Epithelial cell of esophagus (primary cell): ENCODE measurements around the gene ABCB10.

Experiments
- DNase-seq: peaks from one replicate; pipeline ENCODE4 v3.0.0; 2010; ENCODE audit warnings: low read depth
- H3K4me3 ChIP-seq: 2 replicates; pipeline ENCODE4 v1.5.1; 2011; ENCODE audit warnings: mild to moderate bottlenecking, low read length, control low read depth
- TF ChIP-seq, protein P1 (sequence below): IDR thresholded peaks from 2 replicates; pipeline ENCODE4 v1.5.1; 2011; ENCODE audit warnings: low read depth, mild to moderate bottlenecking, low read length, control low read depth, inconsistent platforms; ENCODE audit not compliant: insufficient read depth; ENCODE audit errors: missing control alignments

The ABCB10 gene

DNA sequence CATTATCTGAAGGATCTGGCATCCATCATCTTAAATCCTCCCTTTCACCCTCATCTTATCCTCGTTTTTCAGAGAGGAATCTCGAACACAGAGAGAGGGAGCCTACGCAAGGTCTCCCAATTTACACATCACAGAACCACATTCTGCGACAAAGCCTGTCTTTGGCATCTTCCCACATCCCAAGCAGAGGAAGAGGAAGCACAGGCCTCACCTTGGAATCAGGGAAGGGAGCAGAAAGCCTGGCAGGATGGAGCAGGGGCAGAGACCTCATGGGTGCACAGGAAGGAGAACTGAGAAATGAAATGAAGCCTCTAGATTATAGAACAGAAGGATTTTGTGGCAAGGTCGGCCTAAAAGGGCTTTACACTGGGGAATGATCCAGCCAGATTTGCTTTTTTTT is 5.8 kb downstream of the ABCB10 start:
- H3K4me3 ChIP-seq = no peak overlapping the region
- TF ChIP-seq, protein P1, sequence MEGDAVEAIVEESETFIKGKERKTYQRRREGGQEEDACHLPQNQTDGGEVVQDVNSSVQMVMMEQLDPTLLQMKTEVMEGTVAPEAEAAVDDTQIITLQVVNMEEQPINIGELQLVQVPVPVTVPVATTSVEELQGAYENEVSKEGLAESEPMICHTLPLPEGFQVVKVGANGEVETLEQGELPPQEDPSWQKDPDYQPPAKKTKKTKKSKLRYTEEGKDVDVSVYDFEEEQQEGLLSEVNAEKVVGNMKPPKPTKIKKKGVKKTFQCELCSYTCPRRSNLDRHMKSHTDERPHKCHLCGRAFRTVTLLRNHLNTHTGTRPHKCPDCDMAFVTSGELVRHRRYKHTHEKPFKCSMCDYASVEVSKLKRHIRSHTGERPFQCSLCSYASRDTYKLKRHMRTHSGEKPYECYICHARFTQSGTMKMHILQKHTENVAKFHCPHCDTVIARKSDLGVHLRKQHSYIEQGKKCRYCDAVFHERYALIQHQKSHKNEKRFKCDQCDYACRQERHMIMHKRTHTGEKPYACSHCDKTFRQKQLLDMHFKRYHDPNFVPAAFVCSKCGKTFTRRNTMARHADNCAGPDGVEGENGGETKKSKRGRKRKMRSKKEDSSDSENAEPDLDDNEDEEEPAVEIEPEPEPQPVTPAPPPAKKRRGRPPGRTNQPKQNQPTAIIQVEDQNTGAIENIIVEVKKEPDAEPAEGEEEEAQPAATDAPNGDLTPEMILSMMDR = no peak
- DNase-seq = no peak

DNA sequence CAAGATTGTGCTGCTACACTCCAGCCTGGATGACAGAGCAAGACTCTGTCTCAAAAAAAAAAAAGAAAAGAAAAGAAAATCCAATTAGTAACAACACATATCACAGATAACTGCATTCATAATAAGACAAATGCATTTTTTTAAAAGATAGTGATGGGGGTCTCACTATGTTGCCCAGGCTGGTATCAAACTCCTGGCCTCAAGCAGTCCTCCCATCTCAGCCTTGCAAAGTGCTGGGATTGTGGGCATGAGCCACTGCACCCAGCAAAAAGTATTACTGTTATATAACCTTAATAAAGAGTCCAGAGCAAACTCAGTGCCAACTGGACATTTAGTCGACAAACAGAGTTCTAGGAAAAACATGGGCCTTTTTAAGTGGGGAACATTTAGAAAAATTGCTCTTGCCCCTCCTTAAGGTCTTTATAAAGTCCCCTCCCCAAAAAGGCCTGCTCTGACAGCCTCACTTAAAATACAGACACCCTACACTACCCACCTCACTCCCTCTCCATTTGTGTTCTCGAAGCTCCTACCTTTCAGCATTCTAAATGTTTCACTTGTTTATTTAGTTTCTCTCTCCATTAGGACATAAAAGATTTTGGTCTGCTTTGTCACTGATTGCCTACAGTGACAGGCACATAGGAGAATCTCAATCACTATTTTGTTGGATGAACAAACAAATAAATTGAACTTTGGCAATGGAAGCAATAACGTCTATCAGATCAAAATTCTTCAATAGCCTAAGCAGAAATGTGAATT is 7.5 kb downstream of the ABCB10 start:
- DNase-seq = no peak
- no peak overlapping the region for H3K4me3 ChIP-seq
- TF ChIP-seq, protein P1 = no peak

GRCh38 chr1:229547542-229547941 is 11.0 kb downstream of the ABCB10 start:
- H3K4me3 ChIP-seq = no peak overlapping the region
- DNase-seq = no peak
- TF ChIP-seq, protein P1 = no peak

GRCh38 chr1:229544587-229544986 is 13.9 kb downstream of the ABCB10 start:
- H3K4me3 ChIP-seq = no peak overlapping the region
- TF ChIP-seq, protein P1 = no peak
- no peak for DNase-seq

DNA sequence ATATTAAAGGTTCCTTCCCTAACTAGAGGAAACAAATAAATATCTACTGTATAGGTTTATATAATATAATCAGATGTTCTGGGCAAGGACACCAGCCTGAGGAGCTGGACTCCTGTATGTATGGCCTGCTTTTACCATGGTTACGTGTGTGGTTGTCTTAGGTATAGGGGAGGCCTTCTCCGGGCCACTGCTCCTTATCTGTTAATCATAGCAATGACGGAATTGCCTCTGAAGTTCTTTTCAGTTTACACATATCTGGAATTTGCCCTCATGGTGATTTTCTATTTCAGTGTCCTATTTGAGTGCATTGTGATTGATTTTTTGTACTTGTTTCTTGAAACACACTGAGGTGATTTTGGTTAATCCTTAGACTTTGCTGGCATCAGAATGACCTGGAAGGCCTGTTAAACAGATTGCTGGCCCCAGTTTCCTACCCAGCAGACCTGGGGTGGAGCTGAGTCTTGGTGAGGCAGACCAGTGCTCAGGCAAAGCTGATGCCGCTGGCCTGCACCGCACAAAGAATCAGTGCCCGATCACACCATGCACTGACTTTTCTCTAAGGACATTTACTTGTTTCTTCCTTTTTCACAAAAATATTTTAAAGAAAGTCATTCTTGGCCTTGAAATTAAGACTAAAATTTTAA is 18.5 kb downstream of the ABCB10 start:
- no peak overlapping the region for H3K4me3 ChIP-seq
- DNase-seq = no peak

DNA sequence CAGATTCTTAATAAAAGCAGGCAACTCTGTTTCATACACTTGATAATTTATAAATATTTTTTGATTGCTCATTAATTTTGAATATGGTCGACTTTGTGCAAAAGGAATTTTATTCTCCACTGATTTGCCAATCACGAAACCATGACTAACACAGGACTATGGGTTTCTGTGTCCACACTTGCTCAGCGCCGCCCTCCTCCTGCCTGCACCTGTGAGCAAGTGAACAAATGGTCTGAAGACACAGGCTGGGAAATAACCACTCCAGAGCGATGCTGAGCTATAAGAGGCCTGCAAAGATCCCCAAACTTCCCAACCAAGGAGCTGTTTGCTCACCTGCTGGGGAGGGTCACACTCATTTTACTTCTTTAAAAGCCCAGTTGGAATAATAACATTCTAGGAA is 19.6 kb downstream of the ABCB10 start:
- peak; percentile 90 for DNase-seq
- TF ChIP-seq, protein P1 = no peak
- H3K4me3 ChIP-seq = no peak overlapping the region

More for the DNA sequence above, 18.5 kb downstream of the ABCB10 start:
- TF ChIP-seq, protein P1 = no peak
